PC-9 (cell line): ENCODE results near the gene XPNPEP1.

Experiments
- CTCF ChIP-seq: fragments of 200-600 bp; sonication (generic); conservative IDR thresholded peaks from 2 replicates; pipeline ENCODE4 v1.6.1; 2017; ENCODE audit warnings: mixed run types, antibody characterized with exemption, mild to moderate bottlenecking, moderate library complexity
- EZH2 ChIP-seq: fragments of 200-600 bp; sonication (generic); IDR thresholded peaks from 2 replicates; pipeline ENCODE4 v1.8.0; 2017; ENCODE audit warnings: antibody characterized with exemption, low read depth

GRCh38 chr10:109881769-109882057, 41.6 kb downstream of the XPNPEP1 start:
- TF ChIP-seq CTCF (no peak), EZH2 (no peak)
